RPMI7951 (cell line): Measurements from ENCODE around the gene LOXL1. TPM values are rescaled to one million over a fixed set of nuclear protein-coding genes. Genes with fewer than 3 reads are reported as not detected.
A peak's percentile ranks its signal among the peaks of the same experiment; 100 is the strongest.
"Not testable (repeated sequence)": the region's sequence is repeated elsewhere in the genome, so short reads cannot be mapped to it uniquely, and the experiment has no call there.

ENCODE experiments used
- DNase-seq: peaks from one replicate; pipeline ENCODE4 v3.0.0-alpha.2; 2012; ENCODE audit warnings: low read depth
- total RNA-seq: library from RNA; depleted of rRNA; stranded (reverse); fragments of >200 nt; shearing (Covaris generic); gene quantifications from 2 replicates; pipeline ENCODE4 v1.2.3, GENCODE V29; 2014

The LOXL1 gene
- total RNA-seq, 1 experiment from 2014 or later, result 45.9 TPM

DNA sequence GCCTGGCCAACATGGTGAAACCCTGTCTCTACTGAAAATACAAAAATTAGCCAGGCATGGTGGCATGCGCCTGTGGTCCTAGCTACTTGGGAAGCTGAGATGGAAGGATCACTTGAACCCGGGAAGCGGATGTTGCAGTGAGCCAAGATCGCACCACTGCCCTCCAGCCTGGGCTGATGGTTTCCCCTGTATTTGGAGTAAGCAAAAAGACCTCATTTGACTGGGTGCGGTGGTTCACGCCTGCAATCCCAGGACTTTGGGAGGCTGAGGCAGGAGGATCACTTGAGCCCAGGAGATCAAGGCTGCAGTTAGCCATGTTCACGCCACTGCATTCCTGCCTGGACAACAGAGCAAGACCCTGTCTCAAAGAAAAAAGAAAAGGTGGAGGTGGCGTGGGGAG is 12.3 kb downstream of the LOXL1 start:
- not testable (repeated sequence) for DNase-seq

DNA sequence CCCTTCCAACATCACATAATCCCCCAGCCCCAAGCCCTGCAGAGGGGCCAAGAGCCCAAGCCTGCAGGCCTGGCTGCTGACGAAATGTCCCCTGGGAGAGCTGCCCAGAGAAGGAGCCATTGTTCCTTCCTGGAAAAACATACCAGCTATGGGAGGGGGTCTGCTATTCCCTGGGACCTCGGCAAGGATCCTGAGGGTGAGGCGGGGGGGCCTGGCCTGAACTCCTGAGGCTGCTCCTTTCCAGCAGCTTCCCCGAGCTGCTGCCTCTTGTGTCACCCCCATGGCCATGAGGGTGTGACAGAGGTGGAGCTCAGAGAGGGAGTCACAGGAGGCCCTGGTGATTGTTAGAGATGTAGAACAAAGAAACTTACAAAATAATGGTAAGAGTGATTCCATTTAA is 12.9 kb downstream of the LOXL1 start:
- DNase-seq, result no peak

DNA sequence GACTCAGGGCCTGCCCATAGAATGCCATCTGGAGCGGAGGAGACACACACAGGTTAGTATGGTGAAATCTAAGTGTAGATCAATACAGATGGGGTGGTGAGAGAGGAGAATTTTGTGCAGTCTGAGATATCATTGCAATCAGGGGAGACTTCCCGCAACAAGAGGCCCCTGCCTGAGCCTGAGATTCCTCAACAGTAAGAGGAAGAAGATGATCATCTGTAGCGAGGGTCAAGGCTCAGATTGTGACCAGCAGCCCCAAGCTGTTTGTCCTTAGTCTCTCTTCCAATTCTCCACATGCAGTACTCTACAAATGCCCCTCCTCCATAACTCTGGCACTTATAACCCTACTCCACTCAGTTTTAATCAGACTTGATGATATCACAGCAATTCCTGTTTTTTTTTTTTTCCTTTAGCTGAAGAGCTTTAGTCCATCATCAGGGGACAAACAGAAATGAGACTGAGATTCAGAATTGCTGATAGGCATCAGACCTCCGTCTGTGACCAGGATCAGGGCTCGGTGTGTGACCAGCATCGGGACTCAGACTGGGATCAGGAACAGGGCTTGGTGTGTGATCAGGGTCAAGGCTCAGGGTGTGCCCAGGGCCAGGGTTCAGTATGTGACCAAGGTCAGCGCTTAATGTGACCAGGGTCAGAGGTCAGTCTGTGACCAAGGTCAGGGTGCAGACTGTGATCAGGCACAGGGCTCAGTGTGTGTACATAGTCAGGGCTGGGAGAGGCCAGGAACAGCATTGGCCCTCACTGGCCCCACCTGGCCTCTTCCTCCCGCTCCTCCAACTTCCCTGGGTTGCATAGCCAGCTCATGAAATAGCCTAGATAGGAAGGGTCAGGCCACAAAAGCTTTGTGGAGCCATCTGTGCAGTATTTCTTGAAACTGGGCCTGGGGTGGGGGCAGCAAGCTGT is 14.1 kb downstream of the LOXL1 start:
- no peak for DNase-seq

DNA sequence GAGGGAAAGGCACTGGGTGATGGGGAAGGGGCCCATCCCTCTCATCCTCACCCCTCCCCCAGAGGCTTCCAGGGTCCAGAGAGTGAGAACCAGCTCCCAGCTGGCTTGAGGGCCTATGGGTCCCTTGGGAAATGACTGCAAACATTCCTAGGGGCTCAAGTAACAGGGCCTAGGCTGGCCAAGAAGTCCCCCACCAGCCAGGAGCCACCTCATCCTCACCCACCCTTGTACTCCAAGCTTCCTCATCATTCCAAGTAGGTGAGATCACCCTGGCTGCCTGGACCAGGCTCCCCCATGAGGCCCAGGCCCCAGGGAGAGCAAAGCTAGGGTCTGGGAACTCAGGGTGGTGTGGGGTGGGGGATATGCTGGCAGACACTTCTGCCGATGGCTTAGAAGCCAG is 14.8 kb downstream of the LOXL1 start:
- DNase-seq, result peak; percentile 56

DNA sequence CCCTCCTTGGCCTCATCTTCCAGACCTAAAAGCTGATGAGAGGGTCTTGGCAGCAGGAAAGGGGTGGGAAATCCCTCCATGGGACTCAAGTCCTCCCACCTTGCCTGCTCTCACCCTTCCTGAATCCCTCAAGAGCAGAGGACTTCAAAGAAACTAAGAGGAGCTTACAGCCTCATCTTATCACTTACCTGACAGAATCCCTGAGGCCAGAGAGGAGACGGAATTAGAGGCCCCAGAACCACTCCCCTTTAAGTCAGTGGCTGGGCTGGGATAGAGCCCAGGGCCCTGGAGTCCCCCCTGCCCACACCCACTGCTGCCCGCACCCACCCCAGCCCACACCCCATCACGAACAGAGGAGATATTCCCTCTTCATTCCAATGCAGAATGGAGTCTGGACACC is 15.2 kb downstream of the LOXL1 start:
- DNase-seq, result no peak

DNA sequence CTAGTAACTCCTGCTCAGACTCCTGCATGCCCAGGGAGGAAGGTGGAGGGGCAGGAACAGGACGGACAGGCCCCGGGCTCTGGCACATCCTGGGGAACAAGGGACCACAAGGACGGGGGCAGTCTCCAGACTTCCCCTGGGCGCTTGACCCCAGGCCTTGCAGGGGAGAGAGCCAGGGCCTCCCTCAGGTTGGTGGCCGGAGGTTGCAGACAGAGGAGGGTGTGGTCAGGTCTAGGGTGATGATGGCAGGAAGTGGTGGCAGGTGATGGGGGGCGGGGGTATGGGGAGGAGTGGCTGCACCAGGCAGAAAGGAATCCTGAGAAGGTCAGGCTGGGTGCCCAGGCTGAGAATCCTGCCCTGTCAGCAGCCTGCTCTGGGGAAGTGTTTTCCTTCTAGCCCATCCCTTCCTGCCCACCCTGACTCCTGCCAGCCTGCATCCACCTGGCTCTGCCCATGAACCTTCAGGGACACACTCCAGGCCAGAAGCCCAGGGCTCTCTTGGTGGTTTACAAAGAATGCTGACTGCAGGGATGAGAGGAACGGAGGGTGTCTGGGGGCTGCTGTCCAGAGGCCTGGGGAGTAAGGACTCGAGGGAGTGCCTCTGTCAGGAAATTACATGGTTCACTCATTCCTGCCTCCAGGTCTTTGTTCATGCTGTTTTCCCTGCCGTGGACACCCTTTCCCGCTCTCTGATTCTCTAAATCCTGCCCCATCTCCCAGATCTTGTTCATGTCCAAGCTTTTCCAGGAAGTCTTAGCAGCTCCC is 15.8 kb downstream of the LOXL1 start:
- no peak for DNase-seq

DNA sequence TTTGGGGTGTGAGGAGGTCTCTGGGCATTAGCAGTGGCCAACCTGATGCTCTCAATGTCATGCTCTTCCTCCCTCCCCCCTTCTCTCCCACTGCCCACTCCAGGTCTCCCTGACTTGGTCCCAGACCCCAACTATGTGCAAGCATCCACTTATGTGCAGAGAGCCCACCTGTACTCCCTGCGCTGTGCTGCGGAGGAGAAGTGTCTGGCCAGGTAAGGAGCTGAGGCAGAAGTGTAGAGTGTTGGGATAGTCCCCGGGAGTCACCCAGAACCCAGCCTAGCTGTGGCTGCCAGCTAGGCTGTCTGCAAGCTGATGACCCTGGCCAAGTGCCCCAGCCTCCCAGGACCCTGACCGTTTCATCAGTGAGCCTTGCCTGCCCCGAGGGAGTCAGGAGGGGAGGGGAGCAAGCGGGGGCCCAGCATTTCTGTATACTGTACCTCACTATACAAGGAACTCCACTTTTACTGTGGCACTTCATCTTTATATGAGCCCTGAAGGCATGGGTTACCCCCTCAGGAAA is 16.5 kb downstream of the LOXL1 start:
- DNase-seq, result no peak

DNA sequence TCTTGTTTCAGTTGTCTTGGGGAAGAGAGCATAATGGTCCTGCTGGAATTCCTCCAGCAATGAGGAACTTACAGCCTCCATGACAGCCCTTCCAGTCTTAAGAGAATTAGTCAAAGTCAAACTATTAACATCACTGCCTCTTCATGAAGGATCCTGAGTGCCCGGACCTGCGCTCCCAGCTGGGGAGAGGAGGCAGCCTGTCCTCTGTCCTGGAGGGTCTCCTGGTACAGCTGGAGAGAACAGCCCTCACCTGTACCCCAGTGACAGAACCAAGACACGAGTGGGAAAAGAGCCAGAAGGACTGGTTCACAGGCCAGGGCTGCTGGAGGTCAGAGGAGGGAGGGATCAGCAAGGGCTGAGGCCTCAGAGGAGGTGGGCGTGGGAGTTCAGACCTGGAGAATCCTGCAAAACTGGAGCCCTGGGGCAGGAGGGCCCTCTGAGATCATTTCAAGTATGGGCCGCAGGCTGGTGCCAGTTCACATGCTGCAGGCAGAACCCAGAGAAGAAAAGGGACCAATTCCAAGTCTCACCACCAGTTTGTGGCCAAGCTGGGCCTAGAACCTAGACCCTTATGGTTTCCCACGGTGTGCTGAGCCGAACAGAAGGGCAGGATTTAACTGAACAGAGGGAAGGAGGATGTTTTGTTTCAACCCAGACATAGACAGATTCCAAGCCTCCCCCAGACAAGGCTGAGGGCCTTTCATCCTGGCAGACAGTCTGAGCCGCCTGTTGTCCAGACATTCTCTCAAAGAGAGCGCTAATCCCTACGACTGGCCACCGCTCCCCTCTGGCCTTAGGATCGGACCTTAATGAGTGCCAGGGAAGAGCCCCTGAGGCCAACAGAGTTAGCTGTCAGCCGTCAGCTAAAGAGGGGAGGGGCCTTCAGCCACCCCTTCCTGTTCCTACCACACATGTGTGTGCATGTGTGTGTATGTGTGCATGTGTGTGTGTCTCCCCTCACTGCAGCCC is 18.2 kb downstream of the LOXL1 start:
- no peak for DNase-seq

DNA sequence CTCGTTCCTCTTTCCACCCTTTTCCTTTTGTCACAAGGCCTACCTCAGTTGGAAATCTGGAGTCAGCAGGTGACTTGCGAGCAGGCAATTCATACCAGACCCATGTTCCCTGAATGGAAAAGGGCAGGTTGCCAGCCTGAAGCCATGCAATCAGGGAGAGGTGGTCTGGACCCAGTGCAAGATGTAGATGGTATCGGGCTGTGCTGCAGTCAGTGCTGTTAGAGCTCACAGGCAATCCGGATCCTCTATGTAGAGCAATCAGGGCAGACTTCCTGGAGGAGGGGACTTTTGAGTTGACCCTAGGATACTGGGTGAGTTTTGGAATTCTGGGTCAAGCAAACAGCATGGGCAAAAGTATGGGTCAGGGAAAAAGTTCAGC is 18.9 kb downstream of the LOXL1 start:
- no peak for DNase-seq

DNA sequence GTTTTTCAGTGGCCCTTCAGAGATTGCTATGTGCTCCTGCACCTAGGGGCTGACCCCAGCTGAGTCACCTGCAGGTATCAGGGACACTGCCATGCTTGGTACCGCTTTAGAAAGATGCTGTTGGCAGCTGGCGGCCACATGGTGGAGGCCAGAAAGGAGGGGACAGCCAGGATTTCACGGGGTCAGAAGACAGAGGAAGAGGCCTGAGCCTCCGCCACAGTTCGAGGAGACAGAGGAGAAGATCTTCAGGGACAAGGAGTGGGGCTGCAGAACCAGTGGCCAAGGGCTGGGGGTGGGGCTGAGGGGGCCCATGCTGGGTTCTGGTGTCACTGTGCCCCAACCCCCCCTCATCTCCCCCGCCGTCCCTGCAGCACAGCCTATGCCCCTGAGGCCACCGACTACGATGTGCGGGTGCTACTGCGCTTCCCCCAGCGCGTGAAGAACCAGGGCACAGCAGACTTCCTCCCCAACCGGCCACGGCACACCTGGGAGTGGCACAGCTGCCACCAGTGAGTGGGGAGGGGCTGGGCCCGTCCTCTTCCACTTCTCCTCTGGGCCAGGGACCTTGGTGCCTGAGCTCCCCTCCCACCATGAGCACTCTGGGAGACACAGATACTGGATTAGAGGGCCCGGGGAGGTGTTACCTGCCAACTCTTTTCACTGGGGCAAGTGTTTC is 19.9 kb downstream of the LOXL1 start:
- DNase-seq, result no peak

DNA sequence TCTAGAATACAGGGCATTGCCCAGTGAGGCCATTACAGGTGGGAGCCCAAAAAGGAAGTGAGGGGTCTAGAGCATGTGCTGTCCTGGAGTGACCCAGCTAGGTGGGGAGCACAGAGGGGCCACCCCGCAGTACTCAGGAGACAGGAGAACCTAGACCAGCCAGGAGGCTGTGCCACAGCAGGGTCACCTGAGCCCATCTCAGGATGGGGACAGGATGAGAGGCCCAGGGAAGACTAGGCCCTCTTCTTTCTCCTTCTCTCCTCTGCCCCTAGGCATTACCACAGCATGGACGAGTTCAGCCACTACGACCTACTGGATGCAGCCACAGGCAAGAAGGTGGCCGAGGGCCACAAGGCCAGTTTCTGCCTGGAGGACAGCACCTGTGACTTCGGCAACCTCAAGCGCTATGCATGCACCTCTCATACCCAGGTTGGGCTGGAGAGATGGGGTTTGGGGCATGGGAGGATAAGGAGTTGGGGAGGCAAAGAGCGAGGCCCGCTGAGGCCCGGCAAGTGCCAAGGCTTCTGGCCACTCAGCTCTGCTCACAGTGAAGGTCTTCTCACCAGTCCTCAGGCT is 20.6 kb downstream of the LOXL1 start:
- no peak for DNase-seq

DNA sequence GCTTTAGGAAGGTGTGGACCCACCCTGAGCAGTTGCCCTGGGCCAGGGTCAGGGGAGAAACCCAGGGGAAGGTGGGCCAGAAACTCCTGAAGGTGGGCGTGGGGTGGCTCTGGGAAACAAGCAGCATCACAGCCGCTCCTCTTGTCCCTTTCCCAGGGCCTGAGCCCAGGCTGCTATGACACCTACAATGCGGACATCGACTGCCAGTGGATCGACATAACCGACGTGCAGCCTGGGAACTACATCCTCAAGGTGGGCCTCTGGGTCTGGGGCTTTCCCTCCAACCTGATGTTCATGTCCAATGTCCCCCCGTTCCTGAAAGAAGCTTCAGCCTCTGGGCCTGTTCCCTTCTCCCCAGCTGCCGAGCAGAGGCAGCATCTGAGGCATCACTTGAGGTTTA is 21.4 kb downstream of the LOXL1 start:
- no peak for DNase-seq

DNA sequence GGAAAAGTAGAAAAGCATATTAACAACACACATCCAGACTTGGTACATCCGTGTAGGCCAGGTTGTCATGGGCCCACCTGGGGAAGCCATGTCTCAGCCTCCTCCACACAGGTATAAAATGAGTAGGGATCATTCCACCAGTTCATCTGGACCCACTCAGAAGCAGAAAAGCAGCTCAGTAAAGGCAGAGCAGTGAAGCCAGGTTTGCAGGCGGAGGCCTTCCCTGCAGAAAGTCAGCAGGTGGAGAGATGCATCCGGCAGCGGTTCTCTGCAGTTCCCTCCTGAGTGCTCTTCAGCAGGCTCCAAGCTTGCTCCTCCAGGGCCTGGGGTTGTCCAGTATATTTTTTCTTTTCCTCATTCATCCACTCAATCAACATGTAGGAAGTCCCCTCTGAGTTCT is 22.1 kb downstream of the LOXL1 start:
- no peak for DNase-seq

DNA sequence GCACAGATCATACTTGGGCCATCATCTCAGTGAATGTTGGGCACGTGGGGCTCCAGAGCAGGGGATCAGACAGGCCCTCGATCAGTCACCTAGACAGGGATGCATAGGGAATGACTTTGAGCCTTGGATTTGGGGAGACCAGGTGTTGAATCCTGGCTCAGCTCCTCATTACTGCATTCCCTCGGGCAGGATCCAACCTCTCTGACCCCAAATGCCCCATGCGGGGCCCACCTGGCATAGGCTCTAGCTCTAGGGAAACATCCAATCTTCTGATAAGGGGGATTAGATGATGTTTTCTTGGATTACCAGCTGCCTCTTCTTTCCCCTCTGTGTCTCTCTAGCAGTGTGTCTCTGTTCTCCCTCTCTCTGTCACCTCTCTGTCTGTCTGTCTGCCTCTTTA is 22.7 kb downstream of the LOXL1 start:
- DNase-seq, result no peak

DNA sequence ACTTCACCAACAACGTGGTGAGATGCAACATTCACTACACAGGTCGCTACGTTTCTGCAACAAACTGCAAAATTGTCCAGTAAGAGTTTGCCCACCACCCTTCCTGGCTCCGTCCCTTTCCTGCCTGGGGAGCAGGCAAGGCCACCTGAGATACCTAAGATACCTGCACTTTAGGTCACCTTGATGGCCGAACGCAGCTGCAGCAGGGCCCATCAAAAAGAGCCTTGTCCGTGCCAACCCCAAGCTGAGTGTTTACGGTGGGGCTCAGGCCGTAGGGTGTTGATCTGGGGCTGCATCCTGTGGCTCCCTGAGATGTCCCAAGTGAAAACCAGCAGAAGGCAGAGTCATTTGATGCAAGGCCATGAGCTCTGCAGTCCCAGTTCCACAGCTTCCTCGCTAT is 23.2 kb downstream of the LOXL1 start:
- no peak for DNase-seq

DNA sequence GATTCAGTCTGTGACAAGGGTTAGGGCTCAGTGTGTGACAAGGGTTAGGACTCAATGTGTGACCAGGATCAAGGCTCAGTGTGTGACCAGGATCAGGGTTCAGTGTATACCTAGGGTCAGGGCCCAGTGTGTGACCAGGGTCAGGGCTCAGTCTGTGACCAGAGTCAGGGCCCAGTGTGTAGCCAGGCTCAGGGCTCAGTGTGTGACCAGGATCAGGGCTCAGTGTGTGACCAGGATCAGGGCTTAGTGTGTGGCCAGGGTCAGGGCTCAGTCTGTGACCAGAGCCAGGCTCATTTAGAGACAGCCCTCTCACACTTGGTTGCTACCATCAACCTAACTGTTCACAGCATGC is 24.2 kb downstream of the LOXL1 start:
- no peak for DNase-seq

DNA sequence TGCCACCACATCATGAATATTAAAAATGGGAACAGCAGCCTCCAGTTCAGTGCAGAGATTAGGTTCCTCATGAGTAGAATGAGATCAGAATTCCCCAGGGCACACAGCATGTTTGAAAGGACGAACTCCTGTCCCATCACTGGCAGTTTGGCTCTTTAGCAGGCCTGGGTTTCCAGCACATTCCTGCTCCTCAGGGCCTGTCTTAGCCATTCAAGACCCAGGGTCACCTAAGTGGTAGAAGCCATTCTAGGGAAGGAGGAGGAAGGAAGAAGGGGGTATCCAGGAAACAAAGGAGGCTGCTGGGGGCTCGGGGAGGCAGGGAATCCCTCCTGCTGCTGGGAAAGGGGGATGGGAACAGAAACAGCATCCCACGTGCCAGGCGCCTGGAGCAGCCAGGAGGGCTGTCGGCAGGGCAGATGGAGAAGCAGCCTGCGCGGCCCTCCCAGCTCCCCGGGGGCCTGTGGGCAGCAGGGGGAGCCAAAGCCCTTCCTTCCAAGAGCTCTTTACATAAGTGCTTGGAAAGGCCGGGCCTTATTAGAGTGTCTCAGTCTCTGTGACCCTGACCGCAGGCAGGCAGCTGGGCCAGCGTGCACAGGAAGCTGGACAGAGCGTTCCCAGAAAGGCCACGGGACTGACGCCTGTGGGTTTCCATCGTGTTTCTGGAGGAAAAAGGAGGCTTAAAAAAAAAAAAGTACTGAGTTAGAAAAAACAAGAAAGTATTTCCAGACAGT is 24.7 kb downstream of the LOXL1 start:
- DNase-seq, result peak; percentile 99

DNA sequence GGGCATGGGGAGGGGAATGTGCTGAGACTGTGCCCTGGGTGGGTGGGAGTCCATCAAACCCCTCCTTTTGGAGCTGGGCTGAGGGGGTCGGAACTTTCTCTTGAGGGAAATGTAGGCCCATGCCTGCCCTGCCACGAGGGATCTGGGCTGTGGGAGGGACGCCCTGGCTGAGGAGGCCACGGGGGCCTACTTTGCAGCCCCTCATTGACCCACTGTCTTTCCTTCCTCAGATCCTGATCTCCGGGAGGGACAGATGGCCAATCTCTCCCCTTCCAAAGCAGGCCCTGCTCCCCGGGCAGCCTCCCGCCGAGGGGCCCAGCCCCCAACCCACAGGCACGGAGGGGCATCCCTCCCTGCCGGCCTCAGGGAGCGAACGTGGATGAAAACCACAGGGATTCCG is 25.3 kb downstream of the LOXL1 start:
- DNase-seq, result peak; percentile 42

DNA sequence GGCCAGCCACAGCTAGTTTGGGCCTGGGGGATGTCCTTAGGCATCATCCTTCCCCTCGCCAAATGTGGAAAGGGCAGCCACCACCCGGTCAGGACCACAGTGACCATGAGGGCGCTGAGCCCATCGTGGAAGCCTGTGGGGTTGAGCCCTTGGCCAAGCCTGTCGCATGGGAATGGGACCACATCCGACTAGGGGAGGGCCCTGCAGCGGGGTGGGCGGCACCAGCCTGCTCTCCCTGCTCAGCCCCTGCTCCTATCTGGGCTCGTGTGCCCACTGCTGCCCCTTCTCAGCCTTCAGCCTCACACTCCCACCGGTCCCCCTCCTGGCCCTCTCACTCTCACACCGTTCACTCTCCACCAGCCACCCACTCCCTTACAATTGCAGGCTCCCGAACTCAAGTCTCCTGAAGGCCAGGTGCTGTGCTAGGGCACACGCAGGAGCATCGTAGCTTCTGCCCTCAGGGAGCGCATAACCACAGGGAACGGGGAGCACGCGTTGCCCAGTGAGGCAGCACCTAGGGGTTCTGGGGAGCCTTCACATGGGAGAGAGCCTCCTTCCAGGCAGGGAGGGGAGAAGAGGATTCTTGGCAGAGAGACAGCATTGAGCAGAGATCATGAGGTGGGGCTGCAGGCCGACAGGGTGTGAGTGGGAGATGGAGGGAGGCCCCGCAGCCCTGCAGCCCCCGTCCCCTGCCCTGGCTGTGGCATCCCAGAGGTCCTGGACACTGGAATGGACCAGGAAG is 26.1 kb downstream of the LOXL1 start:
- DNase-seq, result peak; percentile 46
